T-cell (primary cell): ENCODE results near the gene PNKD. TPM values are rescaled to one million over a fixed set of nuclear protein-coding genes. Genes with fewer than 3 reads are reported as not detected.
A peak's percentile ranks its signal among the peaks of the same experiment; 100 is the strongest.

ENCODE experiments used
- ATAC-seq, 4 experiments: fragments of 200-7000 bp in 3 of 4; fragments of 150-1000 bp in 1 of 4; cut with Tn5 transposase; replicated peaks in 1 of 4; 1 replicate in 3 of 4; 2 replicates in 1 of 4; pipeline ENCODE4 v1.10.0; 2021; ENCODE audit warnings: moderate library complexity in 3 of 4, mild to moderate bottlenecking in 2 of 4, moderate number of reproducible peaks in 1 of 4
- CTCF ChIA-PET, 2 donors: fragments of 300-600 bp; sonication (Branson Sonifier 250); formaldehyde crosslinking; loops; one replicate each; lab custom pipeline; 2022; ENCODE audit warnings: antibody characterized with exemption in 2 of 2; lab: Charles Lee
- POLR2A ChIA-PET, 2 donors: fragments of 300-600 bp; sonication (Branson Sonifier 250); formaldehyde crosslinking; loops; one replicate each; lab custom pipeline; 2022; ENCODE audit warnings: antibody characterized with exemption in 2 of 2; lab: Charles Lee
- DNase-seq, 35 experiments: peaks; one replicate each; pipeline versions ENCODE4 v3.0.0 to v3.0.0-alpha.2; 2013 to 2023
- H3K27ac ChIP-seq: one replicate; pipeline ENCODE4 v1.5.1; 2013; ENCODE audit warnings: low read length
- H3K27me3 ChIP-seq, 2 experiments: replicated peaks in 1 of 2; 1 replicate in 1 of 2; 2 replicates in 1 of 2; pipeline versions ENCODE4 v1.6.1 to v1.7.0; 2013; ENCODE audit warnings: low read length in 1 of 2, mixed read lengths in 1 of 2; ENCODE audit not compliant: control insufficient read depth in 2 of 2, insufficient read depth in 2 of 2; ENCODE audit errors: extremely low read depth in 1 of 2
- H3K36me3 ChIP-seq, 2 donors: 1 replicate in 1 of 2; 2 replicates in 1 of 2; pipeline versions ENCODE4 v1.6.1 to v1.7.0; 2013; ENCODE audit warnings: low read length in 1 of 2; ENCODE audit not compliant: control insufficient read depth in 2 of 2, insufficient read depth in 1 of 2; ENCODE audit errors: extremely low read depth in 1 of 2
- H3K4me1 ChIP-seq, 2 experiments: 1 replicate in 1 of 2; 2 replicates in 1 of 2; pipeline versions ENCODE4 v1.6.1 to v1.7.0; 2013; ENCODE audit warnings: low read length in 2 of 2, mixed read lengths in 1 of 2; ENCODE audit not compliant: insufficient read depth in 2 of 2, control insufficient read depth in 1 of 2; ENCODE audit errors: extremely low read depth in 1 of 2
- H3K4me3 ChIP-seq, 2 donors: 1 replicate in 1 of 2; 2 replicates in 1 of 2; pipeline versions ENCODE4 v1.5.1 to v1.7.0; 2013; ENCODE audit warnings: mild to moderate bottlenecking in 2 of 2, low read length in 1 of 2, moderate library complexity in 1 of 2; ENCODE audit not compliant: control insufficient read depth in 1 of 2; ENCODE audit errors: extremely low read depth in 1 of 2
- H3K9me3 ChIP-seq: 2 replicates; pipeline ENCODE4 v1.7.0; 2013
- H3K27ac Mint-ChIP-seq, 2 donors: one replicate each; pipeline ENCODE4 v1.8.0; 2020 to 2021; ENCODE audit warnings: mild to moderate bottlenecking in 2 of 2, mixed read lengths in 2 of 2
- H3K27me3 Mint-ChIP-seq, 2 donors: one replicate each; pipeline ENCODE4 v1.8.0; 2021 to 2022; ENCODE audit warnings: mixed read lengths in 2 of 2
- H3K36me3 Mint-ChIP-seq: one replicate; pipeline ENCODE4 v1.8.0; 2021; ENCODE audit warnings: mixed read lengths
- H3K4me1 Mint-ChIP-seq, 3 donors: one replicate each; pipeline ENCODE4 v1.8.0; 2020 to 2022; ENCODE audit warnings: mixed read lengths in 3 of 3, mild to moderate bottlenecking in 1 of 3
- H3K4me3 Mint-ChIP-seq, 3 donors: one replicate each; pipeline ENCODE4 v1.8.0; 2020 to 2022; ENCODE audit warnings: mild to moderate bottlenecking in 3 of 3, mixed read lengths in 3 of 3, moderate library complexity in 3 of 3
- H3K9me3 Mint-ChIP-seq, 3 donors: one replicate each; pipeline ENCODE4 v1.8.0; 2020 to 2022; ENCODE audit warnings: mixed read lengths in 3 of 3
- WGBS: methylation state at CpG from one replicate; pipeline ENCODE4 v1.1.5; 2013; ENCODE audit warnings: missing lambda C conversion rate; ENCODE audit not compliant: insufficient coverage; 5-methylcytosine and 5-hydroxymethylcytosine counted together
- total RNA-seq, 35 experiments: library from RNA in 6 of 35; stranded (reverse) in 6 of 35; fragments of 120-200 nt in 1 of 35; gene quantifications; one replicate each; pipeline versions ENCODE4 v1.2.1 to v1.2.4 and lab custom pipeline; 2013 to 2026

Gene PNKD
- total RNA-seq, 5 donors from 2014 or later (not counting 1 experiment from before 2014, with no cell fraction given) = 17.4 to 33.1 (median 30.6) TPM

- Histone ChIP-seq H3K27me3 (no peaks in the 10 kb centered on the region), H3K4me1 (peaks cover 25 to 60% of the 10 kb centered on the region in 2 experiments), H3K36me3 (peaks cover 26 to 73% of the 10 kb centered on the region in 2 donors), H3K9me3 (no peaks in the 10 kb centered on the region), H3K27ac (peak overlapping the region; percentile 1), H3K4me3 (no peak overlapping the region)
- CTCF ChIA-PET = interaction anchor here in 1 of 2 donors (1.1 kb wide), 1 partner anchor 9 kb away, joined by 6 read pairs; no protein-coding TSS in a partner anchor
- H3K4me3 Mint-ChIP-seq = no peak overlapping the region
- H3K36me3 Mint-ChIP-seq = peaks cover 31% of the 10 kb centered on the region
- POLR2A ChIA-PET = no interaction called here
- no peaks in the 10 kb centered on the region for H3K9me3 Mint-ChIP-seq
- H3K27me3 Mint-ChIP-seq = no peaks in the 10 kb centered on the region
- DNase-seq (no peak), ATAC-seq (no peak)
- WGBS = 97% methylated on average over 3 of the region's 3 CpGs
- H3K27ac Mint-ChIP-seq = peak overlapping the region; percentile 59
- H3K4me1 Mint-ChIP-seq = peaks cover 44 to 62% (median 46%) of the 10 kb centered on the region in 3 donors
Measured at GRCh38 chr2:218281449-218281848, 11.1 kb downstream of the PNKD start.

DNA sequence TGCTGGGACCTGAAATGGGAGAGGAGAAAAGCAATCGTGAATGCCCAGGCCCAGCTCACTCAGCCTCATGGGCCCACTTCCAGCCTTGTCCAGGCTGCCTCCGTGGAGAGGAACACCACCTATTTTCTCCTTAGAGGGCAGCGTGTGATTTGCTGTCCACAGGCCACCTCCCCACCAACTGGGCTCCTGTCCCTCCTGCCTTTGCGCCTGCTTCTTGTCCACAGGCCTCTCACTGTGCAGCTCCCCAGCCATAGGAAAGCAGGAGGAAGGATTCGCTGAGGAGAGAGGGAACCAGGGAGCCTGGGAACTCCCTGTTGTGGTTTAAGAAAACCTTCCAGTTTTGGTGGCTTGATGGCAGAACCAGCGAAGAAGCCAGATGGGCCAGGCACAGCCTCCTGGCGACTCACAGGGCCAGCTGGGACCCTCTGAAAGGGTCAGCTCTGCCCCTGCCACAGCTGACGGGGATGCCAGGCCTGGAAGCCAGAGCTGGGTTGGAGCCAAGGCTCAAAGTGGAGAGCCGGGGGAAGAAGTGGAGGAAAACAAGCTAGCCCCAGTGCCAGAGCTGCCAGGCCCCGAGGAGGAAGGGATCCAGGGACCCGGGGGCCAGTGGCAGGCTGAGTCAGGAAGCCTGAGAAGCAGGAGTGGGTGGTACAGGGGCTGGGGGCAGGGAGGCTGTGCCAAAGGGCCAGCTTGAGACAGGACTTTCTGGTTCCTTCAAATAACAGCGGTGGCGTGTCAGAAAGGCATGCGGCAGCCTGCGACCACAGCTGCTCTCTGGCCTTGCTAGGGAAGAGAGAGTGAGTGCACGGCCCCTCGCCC, 12.1 kb downstream of the PNKD start:
- Mint-ChIP-seq H3K27me3 (no peaks in the 10 kb centered on the region), H3K27ac (peak overlapping the region in 1 of 2 donors; percentile 68), H3K4me1 (peaks cover 52 to 67% (median 54%) of the 10 kb centered on the region in 3 donors), H3K4me3 (peak overlapping the region in 1 of 3 donors; percentile 13), H3K36me3 (peaks cover 23% of the 10 kb centered on the region), H3K9me3 (no peaks in the 10 kb centered on the region)
- Histone ChIP-seq H3K4me1 (peaks cover 30 to 69% of the 10 kb centered on the region in 2 experiments), H3K4me3 (no peak overlapping the region), H3K27me3 (no peaks in the 10 kb centered on the region), H3K9me3 (no peaks in the 10 kb centered on the region), H3K36me3 (peaks cover 26 to 64% of the 10 kb centered on the region in 2 donors), H3K27ac (peak overlapping the region; percentile 62)
- POLR2A ChIA-PET = no interaction called here
- 89% methylated on average over 10 of the region's 17 CpGs for WGBS
- CTCF ChIA-PET = interaction anchor here (1.1 to 6.7 kb wide), 3 partner anchors 9 to 10 kb away, joined by 3 to 54 read pairs (median 6); partner anchors contain the start of genes AAMP (in 1 of the 2) and PNKD (in 1 of the 2)
- ATAC-seq = no peak
- no peak for DNase-seq

- Histone ChIP-seq H3K36me3 (peaks cover 21 to 45% of the 10 kb centered on the region in 2 donors), H3K4me3 (peak overlapping the region in 1 of 2 donors; percentile 34), H3K9me3 (no peaks in the 10 kb centered on the region), H3K27ac (peak overlapping the region; percentile 99), H3K27me3 (no peaks in the 10 kb centered on the region), H3K4me1 (peaks cover 44 to 83% of the 10 kb centered on the region in 2 experiments)
- ATAC-seq (peak in 3 of 4 experiments; percentile 32 to 42 (median 32)), DNase-seq (peak in 22 of 35 experiments; percentile 21 to 74 (median 36))
- peak overlapping the region; percentile 49 to 91 (median 51) for H3K4me3 Mint-ChIP-seq
- CTCF ChIA-PET = interaction anchor here (0.6 to 6.7 kb wide), 6 partner anchors 12 to 181 kb away, joined by 3 to 54 read pairs (median 4); partner anchors contain the start of genes AAMP (in 2 of the 2) and PNKD (in 2 of the 2)
- H3K9me3 Mint-ChIP-seq = no peaks in the 10 kb centered on the region
- POLR2A ChIA-PET = no interaction called here
- no peaks in the 10 kb centered on the region for H3K27me3 Mint-ChIP-seq
- H3K27ac Mint-ChIP-seq = peak overlapping the region; percentile 100
- H3K36me3 Mint-ChIP-seq = peaks cover 21% of the 10 kb centered on the region
- peaks cover 67 to 77% (median 70%) of the 10 kb centered on the region in 3 donors for H3K4me1 Mint-ChIP-seq
- WGBS = 13% methylated on average over 8 of the region's 16 CpGs
Measured at GRCh38 chr2:218284106-218284811, 13.9 kb downstream of the PNKD start.

- ChIA-PET CTCF (interaction anchor here (0.6 to 6.7 kb wide), 7 partner anchors 10 to 110 kb away, joined by 3 to 54 read pairs (median 5); partner anchors contain the start of genes AAMP (in 2 of the 2), PNKD (in 2 of the 2) and CATIP (in 1 of the 2)), POLR2A (interaction anchor here in 1 of 2 donors (1.1 kb wide), 1 partner anchor 12 kb away, joined by 7 read pairs; no protein-coding TSS in a partner anchor)
- 23% methylated on average over 4 of the region's 6 CpGs for WGBS
- peak overlapping the region; percentile 58 to 72 for H3K4me3 ChIP-seq
- Mint-ChIP-seq H3K4me1 (peaks cover 70 to 82% (median 80%) of the 10 kb centered on the region in 3 donors), H3K27ac (peak overlapping the region; percentile 100), H3K4me3 (peak overlapping the region; percentile 88 to 91 (median 91)), H3K36me3 (peaks cover 11% of the 10 kb centered on the region), H3K27me3 (no peaks in the 10 kb centered on the region), H3K9me3 (no peaks in the 10 kb centered on the region)
- no peaks in the 10 kb centered on the region for H3K27me3 ChIP-seq
- ATAC-seq (no peak), DNase-seq (peak in 2 of 35 experiments; percentile 25 to 45)
- peaks cover 16 to 32% of the 10 kb centered on the region in 2 donors for H3K36me3 ChIP-seq
- H3K27ac ChIP-seq = peak overlapping the region; percentile 99
- peaks cover 55 to 92% of the 10 kb centered on the region in 2 experiments for H3K4me1 ChIP-seq
- H3K9me3 ChIP-seq = no peaks in the 10 kb centered on the region
Measured at GRCh38 chr2:218285604-218286003, 15.3 kb downstream of the PNKD start.

- ChIA-PET CTCF (interaction anchor here (0.5 to 6.7 kb wide), 16 partner anchors 9 to 611 kb away, joined by 3 to 54 read pairs (median 5); partner anchors contain the start of genes AAMP (in 2 of the 2), PNKD (in 2 of the 2), BCS1L (in 1 of the 2) and CATIP (in 1 of the 2)), POLR2A (interaction anchor here (0.5 to 1.8 kb wide), 9 partner anchors 12 to 968 kb away, joined by 3 to 13 read pairs (median 4); partner anchors contain the start of genes AAMP (in 1 of the 2) and PNKD (in 1 of the 2))
- Mint-ChIP-seq H3K36me3 (peaks cover 8% of the 10 kb centered on the region), H3K27me3 (no peaks in the 10 kb centered on the region), H3K4me1 (peaks cover 77 to 86% (median 83%) of the 10 kb centered on the region in 3 donors), H3K27ac (peak overlapping the region; percentile 100), H3K4me3 (peak overlapping the region; percentile 88 to 91 (median 91)), H3K9me3 (no peaks in the 10 kb centered on the region)
- peaks cover 10 to 20% of the 10 kb centered on the region in 2 donors for H3K36me3 ChIP-seq
- ATAC-seq = peak; percentile 70 to 80 (median 72)
- peak; percentile 52 to 94 (median 77) for DNase-seq
- H3K4me3 ChIP-seq = peak overlapping the region; percentile 58 to 72
- no peaks in the 10 kb centered on the region for H3K27me3 ChIP-seq
- H3K4me1 ChIP-seq = peaks cover 57 to 100% of the 10 kb centered on the region in 2 experiments
- no peaks in the 10 kb centered on the region for H3K9me3 ChIP-seq
- H3K27ac ChIP-seq = peak overlapping the region; percentile 99
- 10% methylated on average over 10 of the region's 11 CpGs for WGBS
Measured at GRCh38 chr2:218286570-218287459, 16.5 kb downstream of the PNKD start.
